ENCODE data around the gene TCF21.
"Not testable (repeated sequence)": the region's sequence is repeated elsewhere in the genome, so short reads cannot be mapped to it uniquely, and the experiment has no call there.

The TCF21 gene

DNA sequence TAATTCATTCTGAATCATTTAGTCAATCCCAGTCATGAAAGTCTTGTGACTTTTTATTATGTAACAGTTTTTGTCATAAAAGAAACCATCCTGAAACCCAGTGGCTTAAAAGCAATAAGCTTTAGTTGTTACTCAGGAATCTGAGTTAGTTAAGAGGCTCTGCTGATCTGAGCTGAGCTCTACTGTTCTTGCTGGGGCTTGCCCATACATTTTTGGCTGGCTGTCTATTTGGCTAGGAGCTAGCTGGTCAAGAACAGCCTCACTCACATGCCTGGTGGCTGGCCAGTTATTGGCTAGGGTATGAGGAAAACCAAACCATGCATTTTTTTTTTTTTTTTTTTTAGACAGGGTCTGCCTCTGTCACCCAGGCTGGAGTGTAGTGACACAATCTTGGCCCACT is 10.6 kb downstream of the TCF21 start:
- Histone ChIP-seq H3K9ac (ENCODE audit: low read length) (no peak overlapping the region), H3K27me3 (ENCODE audit: control insufficient read depth, insufficient read depth, low read length) (peaks cover 38% of the 10 kb centered on the region), H3K4me1 (ENCODE audit: control insufficient read depth, low read depth, low read length) (peaks cover 7% of the 10 kb centered on the region), H3K36me3 (ENCODE audit: control insufficient read depth, low read depth, low read length) (no peaks in the 10 kb centered on the region), H3K27ac (ENCODE audit: low read length) (no peak overlapping the region), H3K9me3 (ENCODE audit: control insufficient read depth, low read depth, low read length) (no peaks in the 10 kb centered on the region), H3K4me3 (ENCODE audit: low read length) (no peak overlapping the region)

DNA sequence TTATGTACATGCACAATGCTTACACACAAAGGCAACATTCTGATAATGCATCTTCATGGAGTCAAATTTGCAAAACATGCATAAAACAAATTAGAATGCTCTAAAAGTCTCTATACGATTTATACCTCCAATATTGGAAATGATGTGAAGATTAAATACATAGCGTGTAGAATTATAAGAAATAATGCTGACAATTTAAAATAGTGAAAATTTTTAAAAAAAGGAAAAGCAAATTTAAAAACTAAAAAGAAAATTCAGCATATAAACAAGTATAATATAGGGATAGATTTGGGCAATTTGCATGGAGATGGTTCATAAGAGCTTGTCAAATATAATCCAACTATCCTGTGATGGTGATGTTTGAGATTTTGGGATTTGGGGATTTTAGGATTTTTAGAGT is 14.9 kb downstream of the TCF21 start:
- H3K9me3 ChIP-seq (ENCODE audit: control insufficient read depth, low read depth, low read length), result no peaks in the 10 kb centered on the region
- no peaks in the 10 kb centered on the region for H3K27me3 ChIP-seq (ENCODE audit: control insufficient read depth, insufficient read depth, low read length)
- H3K4me1 ChIP-seq (ENCODE audit: control insufficient read depth, low read depth, low read length), result no peaks in the 10 kb centered on the region
- H3K27ac ChIP-seq (ENCODE audit: low read length), result no peak overlapping the region
- no peaks in the 10 kb centered on the region for H3K36me3 ChIP-seq (ENCODE audit: control insufficient read depth, low read depth, low read length)
- H3K4me3 ChIP-seq (ENCODE audit: low read length), result no peak overlapping the region
- H3K9ac ChIP-seq (ENCODE audit: low read length), result no peak overlapping the region

DNA sequence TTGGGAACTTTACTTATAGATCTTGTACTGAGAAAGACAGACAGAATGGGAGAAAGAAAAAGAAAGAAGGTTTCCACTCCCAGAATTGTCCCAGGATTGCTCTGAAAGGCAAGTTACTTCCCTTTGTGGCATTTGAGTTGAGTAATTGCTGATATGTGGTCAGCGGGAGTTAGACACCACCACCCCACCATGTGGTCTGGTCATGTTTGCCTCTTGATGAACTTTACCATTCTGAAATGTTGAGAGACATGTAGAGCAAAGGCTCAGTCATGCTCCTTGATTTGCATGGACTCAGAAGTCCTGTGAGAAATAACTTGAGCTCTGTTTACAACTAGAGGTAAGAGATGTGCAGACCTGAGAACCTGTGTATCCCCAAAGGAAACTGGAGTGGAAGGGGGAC is 17.1 kb downstream of the TCF21 start:
- Histone ChIP-seq H3K4me3 (ENCODE audit: low read length) (no peak overlapping the region), H3K36me3 (ENCODE audit: control insufficient read depth, low read depth, low read length) (no peaks in the 10 kb centered on the region), H3K27me3 (ENCODE audit: control insufficient read depth, insufficient read depth, low read length) (no peaks in the 10 kb centered on the region), H3K9ac (ENCODE audit: low read length) (no peak overlapping the region), H3K9me3 (ENCODE audit: control insufficient read depth, low read depth, low read length) (no peaks in the 10 kb centered on the region), H3K4me1 (ENCODE audit: control insufficient read depth, low read depth, low read length) (no peaks in the 10 kb centered on the region), H3K27ac (ENCODE audit: low read length) (no peak overlapping the region)

DNA sequence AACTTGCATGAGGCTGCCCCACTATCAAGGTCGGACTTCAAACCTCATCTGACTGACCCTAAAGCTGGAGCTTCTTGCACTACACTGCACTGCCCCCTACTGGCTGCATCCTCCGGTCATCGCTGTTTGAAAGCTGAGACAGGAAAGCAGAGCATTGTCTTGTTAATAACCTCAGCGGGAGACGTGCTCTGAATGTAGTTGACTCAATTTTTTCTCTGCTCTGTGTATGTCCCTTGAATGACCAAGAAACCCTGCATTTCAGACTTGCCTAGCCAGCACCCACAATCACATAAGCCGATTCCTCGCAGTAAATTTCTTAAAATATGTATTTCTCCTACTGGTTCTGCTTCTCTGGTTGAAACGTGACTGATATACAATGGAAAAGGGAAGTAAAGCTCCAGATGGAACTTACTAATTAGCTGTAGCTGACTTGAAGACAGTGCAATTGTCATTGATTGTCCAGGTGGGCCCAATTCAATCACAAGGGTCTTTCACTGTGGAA is 27.8 kb downstream of the TCF21 start:
- H3K4me1 ChIP-seq (ENCODE audit: control insufficient read depth, low read depth, low read length), result peaks cover 15% of the 10 kb centered on the region
- H3K27me3 ChIP-seq (ENCODE audit: control insufficient read depth, insufficient read depth, low read length), result no peaks in the 10 kb centered on the region
- no peak overlapping the region for H3K27ac ChIP-seq (ENCODE audit: low read length)
- peak overlapping the region; percentile 46 for H3K4me3 ChIP-seq (ENCODE audit: low read length)
- no peaks in the 10 kb centered on the region for H3K36me3 ChIP-seq (ENCODE audit: control insufficient read depth, low read depth, low read length)
- peak overlapping the region; percentile 6 for H3K9ac ChIP-seq (ENCODE audit: low read length)
- no peaks in the 10 kb centered on the region for H3K9me3 ChIP-seq (ENCODE audit: control insufficient read depth, low read depth, low read length)

DNA sequence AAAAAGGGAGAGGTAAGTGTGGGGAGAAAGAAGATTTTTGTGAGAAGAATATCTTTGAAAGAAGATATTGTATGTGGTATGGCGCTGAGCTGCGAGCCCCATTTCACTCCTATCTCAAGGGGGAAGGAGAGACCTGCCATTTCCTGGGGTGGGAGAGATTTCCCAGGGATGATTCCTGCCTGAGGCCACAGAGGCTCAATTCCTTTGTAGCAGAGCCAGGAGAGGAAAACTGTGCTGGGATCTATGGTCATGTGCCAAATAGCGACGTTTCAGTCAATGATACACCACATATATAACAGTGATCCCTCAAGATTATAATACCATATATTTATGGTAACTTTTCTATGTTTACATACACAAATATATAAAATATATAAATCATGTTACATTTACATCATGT is 28.9 kb downstream of the TCF21 start:
- H3K27ac ChIP-seq (ENCODE audit: low read length), result no peak overlapping the region
- no peaks in the 10 kb centered on the region for H3K36me3 ChIP-seq (ENCODE audit: control insufficient read depth, low read depth, low read length)
- no peaks in the 10 kb centered on the region for H3K27me3 ChIP-seq (ENCODE audit: control insufficient read depth, insufficient read depth, low read length)
- no peak overlapping the region for H3K9ac ChIP-seq (ENCODE audit: low read length)
- no peaks in the 10 kb centered on the region for H3K9me3 ChIP-seq (ENCODE audit: control insufficient read depth, low read depth, low read length)
- H3K4me1 ChIP-seq (ENCODE audit: control insufficient read depth, low read depth, low read length), result peaks cover 15% of the 10 kb centered on the region
- no peak overlapping the region for H3K4me3 ChIP-seq (ENCODE audit: low read length)

DNA sequence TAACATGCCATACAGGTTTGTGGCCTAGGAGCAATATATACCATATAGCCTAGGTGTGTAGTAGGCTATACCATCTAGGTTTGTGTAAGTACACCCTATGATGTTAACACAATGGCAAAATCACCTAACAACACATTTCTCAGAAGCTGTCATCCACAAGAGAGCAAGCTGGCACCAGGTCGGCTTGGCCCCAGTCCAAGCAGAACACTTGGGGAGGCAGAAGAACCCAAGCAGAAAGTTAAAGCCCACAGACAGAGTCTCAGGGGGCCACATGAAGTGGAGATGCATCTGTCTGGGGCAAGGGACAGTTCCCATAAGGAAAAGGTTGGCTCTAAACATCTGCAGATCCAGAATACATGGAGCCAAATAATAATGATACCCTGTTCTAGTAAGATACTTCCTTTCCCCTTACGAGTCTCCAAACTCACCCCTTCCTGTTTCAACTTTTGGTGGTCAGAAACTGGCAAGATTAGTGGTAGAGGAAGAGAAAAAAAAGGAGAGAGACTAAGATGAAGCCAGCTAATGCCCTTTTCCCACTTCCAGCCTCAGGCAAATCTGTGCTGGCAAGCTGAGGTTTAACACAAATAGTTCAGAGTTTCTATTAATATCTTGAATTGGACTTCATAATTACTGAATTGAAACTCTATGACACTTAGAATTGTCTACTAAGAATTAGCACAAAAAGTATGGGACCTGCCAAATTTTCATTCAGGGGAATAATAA is 29.5 kb downstream of the TCF21 start:
- no peak overlapping the region for H3K27ac ChIP-seq (ENCODE audit: low read length)
- H3K27me3 ChIP-seq (ENCODE audit: control insufficient read depth, insufficient read depth, low read length), result no peaks in the 10 kb centered on the region
- no peaks in the 10 kb centered on the region for H3K36me3 ChIP-seq (ENCODE audit: control insufficient read depth, low read depth, low read length)
- no peaks in the 10 kb centered on the region for H3K9me3 ChIP-seq (ENCODE audit: control insufficient read depth, low read depth, low read length)
- peaks cover 15% of the 10 kb centered on the region for H3K4me1 ChIP-seq (ENCODE audit: control insufficient read depth, low read depth, low read length)
- no peak overlapping the region for H3K9ac ChIP-seq (ENCODE audit: low read length)
- H3K4me3 ChIP-seq (ENCODE audit: low read length), result no peak overlapping the region

DNA sequence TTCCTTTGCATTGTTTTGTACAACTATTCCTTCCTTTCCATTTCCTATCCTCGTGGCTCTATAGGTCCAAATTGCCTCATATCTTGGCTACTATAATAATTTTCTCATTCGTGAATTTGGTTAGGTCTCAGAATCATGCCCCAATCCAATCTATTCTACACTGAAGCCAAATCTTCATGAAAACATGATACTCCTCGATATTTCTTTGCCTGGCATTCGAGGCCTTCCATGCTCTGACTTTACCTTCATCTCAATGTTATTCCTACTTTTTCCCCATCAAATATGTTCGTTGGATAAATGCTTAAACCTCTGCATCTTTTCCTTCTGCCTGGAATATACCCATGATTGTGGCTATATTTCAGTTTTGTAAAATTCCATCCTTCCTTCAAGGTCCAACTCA is 30.4 kb downstream of the TCF21 start:
- H3K27me3 ChIP-seq (ENCODE audit: control insufficient read depth, insufficient read depth, low read length), result no peaks in the 10 kb centered on the region
- H3K4me3 ChIP-seq (ENCODE audit: low read length), result no peak overlapping the region
- no peaks in the 10 kb centered on the region for H3K9me3 ChIP-seq (ENCODE audit: control insufficient read depth, low read depth, low read length)
- H3K27ac ChIP-seq (ENCODE audit: low read length), result no peak overlapping the region
- H3K9ac ChIP-seq (ENCODE audit: low read length), result no peak overlapping the region
- peaks cover 17% of the 10 kb centered on the region for H3K4me1 ChIP-seq (ENCODE audit: control insufficient read depth, low read depth, low read length)
- H3K36me3 ChIP-seq (ENCODE audit: control insufficient read depth, low read depth, low read length), result no peaks in the 10 kb centered on the region

DNA sequence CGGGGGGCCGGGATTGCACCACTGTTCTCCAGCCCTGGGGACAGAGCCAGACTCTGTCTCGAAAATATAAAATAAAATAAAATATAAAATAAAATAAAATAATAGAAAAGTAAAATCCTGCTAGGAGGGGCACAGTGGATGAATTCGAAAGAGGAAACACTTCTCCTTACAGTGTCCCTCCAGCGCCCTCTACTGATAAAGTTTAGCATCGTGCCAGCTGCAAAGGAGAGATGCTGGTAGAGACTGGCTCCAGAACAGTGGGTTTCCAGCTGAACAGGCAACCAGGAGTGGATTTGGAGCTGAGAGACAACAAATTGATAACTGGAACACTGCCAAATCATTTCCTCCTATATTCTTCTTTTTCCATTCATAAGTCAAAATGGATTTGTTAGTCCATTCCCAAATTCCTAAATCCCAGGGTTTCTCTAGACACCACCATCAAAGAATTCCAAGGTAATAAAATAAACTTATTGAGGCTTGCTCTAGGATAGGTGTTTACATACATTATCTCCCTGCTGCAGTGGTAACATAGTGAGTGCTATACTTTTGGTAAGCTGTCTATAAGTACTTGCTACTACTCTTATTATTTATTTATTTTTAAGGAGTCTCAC is 32.4 kb downstream of the TCF21 start:
- Histone ChIP-seq H3K9me3 (ENCODE audit: control insufficient read depth, low read depth, low read length) (no peaks in the 10 kb centered on the region), H3K27ac (ENCODE audit: low read length) (no peak overlapping the region), H3K9ac (ENCODE audit: low read length) (no peak overlapping the region), H3K36me3 (ENCODE audit: control insufficient read depth, low read depth, low read length) (no peaks in the 10 kb centered on the region), H3K4me3 (ENCODE audit: low read length) (no peak overlapping the region), H3K27me3 (ENCODE audit: control insufficient read depth, insufficient read depth, low read length) (no peaks in the 10 kb centered on the region), H3K4me1 (ENCODE audit: control insufficient read depth, low read depth, low read length) (peaks cover 16% of the 10 kb centered on the region)

DNA sequence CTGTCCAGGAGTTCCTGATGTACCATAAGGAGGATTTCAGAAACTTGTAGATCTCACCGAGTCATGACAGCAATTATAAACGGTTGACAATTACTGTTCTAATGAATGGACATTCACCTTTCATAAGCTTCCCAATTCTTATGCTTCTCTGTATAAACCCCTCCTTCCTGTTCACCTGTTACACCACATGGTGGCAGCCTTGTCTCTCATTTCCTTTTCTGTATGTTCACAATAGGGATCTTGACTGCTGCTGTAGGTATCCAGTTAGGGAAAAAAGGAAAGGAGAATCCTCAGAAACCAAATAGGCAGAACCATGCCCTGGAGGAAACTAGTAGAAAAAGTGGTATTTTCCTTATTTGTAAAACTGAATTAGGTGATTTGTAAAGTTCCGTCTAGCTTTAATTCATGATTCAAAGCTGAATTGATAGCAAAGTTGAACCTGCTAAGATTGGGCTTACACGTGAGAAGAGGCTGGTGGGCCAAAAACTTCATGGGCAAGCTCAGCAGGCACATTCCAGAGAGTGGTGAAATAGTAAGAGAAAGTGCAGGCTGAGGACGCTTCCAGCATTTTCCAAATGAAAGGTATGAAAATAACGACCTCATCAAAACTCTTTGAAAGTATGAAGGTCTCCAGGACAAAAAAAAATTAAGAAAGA is 35.2 kb downstream of the TCF21 start:
- H3K27me3 ChIP-seq (ENCODE audit: control insufficient read depth, insufficient read depth, low read length), result no peaks in the 10 kb centered on the region
- H3K9me3 ChIP-seq (ENCODE audit: control insufficient read depth, low read depth, low read length), result no peaks in the 10 kb centered on the region
- no peaks in the 10 kb centered on the region for H3K36me3 ChIP-seq (ENCODE audit: control insufficient read depth, low read depth, low read length)
- H3K4me1 ChIP-seq (ENCODE audit: control insufficient read depth, low read depth, low read length), result peaks cover 7% of the 10 kb centered on the region
- H3K4me3 ChIP-seq (ENCODE audit: low read length), result peak overlapping the region; percentile 3
- H3K27ac ChIP-seq (ENCODE audit: low read length), result no peak overlapping the region
- no peak overlapping the region for H3K9ac ChIP-seq (ENCODE audit: low read length)

DNA sequence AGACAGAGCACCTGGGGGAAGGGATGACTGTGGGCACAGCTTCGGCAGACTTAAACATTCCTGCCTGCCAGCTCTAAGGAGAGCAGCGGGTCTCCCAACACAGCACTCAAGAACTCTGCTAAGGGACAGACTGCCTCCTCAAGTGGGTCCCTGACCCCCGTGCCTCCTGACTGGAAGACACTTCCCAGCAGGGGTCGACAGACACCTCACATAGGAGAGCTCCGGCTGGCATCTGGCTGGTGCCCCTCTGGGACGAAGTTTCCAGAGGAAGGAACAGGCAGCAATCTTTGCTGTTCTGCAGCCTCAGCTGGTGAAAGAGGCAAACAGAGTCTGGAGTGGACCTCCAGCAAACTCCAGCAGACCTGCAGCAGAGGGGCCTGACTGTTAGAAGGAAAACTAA is 42.3 kb downstream of the TCF21 start:
- H3K36me3 ChIP-seq (ENCODE audit: control insufficient read depth, low read depth, low read length); H3K4me1 ChIP-seq (ENCODE audit: control insufficient read depth, low read depth, low read length): not testable (repeated sequence)

DNA sequence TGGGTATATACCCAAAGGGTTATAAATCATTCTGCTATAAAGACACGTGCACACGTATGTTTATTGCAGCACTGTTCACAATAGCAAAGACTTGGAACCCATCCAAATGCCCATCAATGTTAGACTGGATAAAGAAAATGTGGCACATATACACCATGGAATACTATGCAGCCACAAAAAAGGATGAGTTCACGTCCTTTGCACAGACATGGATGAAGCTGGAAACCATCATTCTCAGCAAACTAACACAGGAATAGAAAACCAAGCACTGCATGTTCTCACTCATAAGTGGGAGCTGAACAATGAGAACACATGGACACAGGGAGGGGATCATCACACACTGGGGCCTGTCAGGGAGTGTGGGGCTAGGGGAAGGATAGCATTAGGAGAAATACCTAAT is 47.4 kb downstream of the TCF21 start:
- H3K27me3 ChIP-seq (ENCODE audit: control insufficient read depth, insufficient read depth, low read length); H3K36me3 ChIP-seq (ENCODE audit: control insufficient read depth, low read depth, low read length); H3K9me3 ChIP-seq (ENCODE audit: control insufficient read depth, low read depth, low read length); H3K4me3 ChIP-seq (ENCODE audit: low read length); H3K9ac ChIP-seq (ENCODE audit: low read length); H3K4me1 ChIP-seq (ENCODE audit: control insufficient read depth, low read depth, low read length); H3K27ac ChIP-seq (ENCODE audit: low read length): not testable (repeated sequence)

More for the DNA sequence above, 42.3 kb downstream of the TCF21 start:
- H3K9ac ChIP-seq (ENCODE audit: low read length); H3K9me3 ChIP-seq (ENCODE audit: control insufficient read depth, low read depth, low read length); H3K27me3 ChIP-seq (ENCODE audit: control insufficient read depth, insufficient read depth, low read length); H3K4me3 ChIP-seq (ENCODE audit: low read length); H3K27ac ChIP-seq (ENCODE audit: low read length): not testable (repeated sequence)

All from iPS-18a (cell line).